WTC11 (cell line): ENCODE results near the gene TBL1XR1. TPM values are rescaled to one million over a fixed set of nuclear protein-coding genes. Genes with fewer than 3 reads are reported as not detected.

Experiments used
- ATAC-seq: fragments of 200-7000 bp; cut with Tn5 transposase; 2 replicates; pipeline ENCODE4 v1.10.0; 2021; ENCODE audit warnings: mild to moderate bottlenecking, moderate library complexity
- CTCF ChIA-PET: fragments of 300-600 bp; sonication (Branson Sonifier 250); formaldehyde crosslinking; loops from one replicate; lab custom pipeline; 2021; ENCODE audit warnings: antibody characterized with exemption; lab: Charles Lee
- POLR2A ChIA-PET: fragments of 350-600 bp; sonication (Branson Sonifier 250); formaldehyde crosslinking; loops from one replicate; lab custom pipeline; 2021; ENCODE audit warnings: antibody characterized with exemption; lab: Charles Lee
- DNase-seq: peaks from one replicate; pipeline ENCODE4 v3.0.0; 2021; ENCODE audit warnings: low spot score
- H3K27ac Mint-ChIP-seq: 2 replicates; pipeline ENCODE4 v1.8.0; 2021; ENCODE audit warnings: mixed read lengths
- H3K27me3 Mint-ChIP-seq: 2 replicates; pipeline ENCODE4 v1.8.0; 2021; ENCODE audit warnings: low read depth, mild to moderate bottlenecking, moderate library complexity, mixed read lengths
- H3K36me3 Mint-ChIP-seq: 2 replicates; pipeline ENCODE4 v1.8.0; 2021; ENCODE audit warnings: mixed read lengths
- H3K4me1 Mint-ChIP-seq: 2 replicates; pipeline ENCODE4 v1.8.0; 2022; ENCODE audit warnings: mixed read lengths
- H3K4me3 Mint-ChIP-seq: 2 replicates; pipeline ENCODE4 v1.8.0; 2021; ENCODE audit warnings: mild to moderate bottlenecking, moderate library complexity, mixed read lengths
- H3K9me3 Mint-ChIP-seq: 2 replicates; pipeline ENCODE4 v1.8.0; 2021; ENCODE audit warnings: mixed read lengths
- ATF3 ChIP-seq: sonication (generic); formaldehyde crosslinking; conservative IDR thresholded peaks from 2 replicates; pipeline ENCODE4 v1.8.1; 2022; ENCODE audit warnings: mild to moderate bottlenecking, missing genetic modification reagents
- ETV6 ChIP-seq: sonication (generic); formaldehyde crosslinking; IDR thresholded peaks from 2 replicates; pipeline ENCODE4 v1.8.1; 2022; ENCODE audit warnings: mild to moderate bottlenecking, missing genetic modification reagents
- FOXP4 ChIP-seq: sonication (generic); formaldehyde crosslinking; IDR thresholded peaks from 2 replicates; pipeline ENCODE4 v1.8.0; 2022; ENCODE audit warnings: mild to moderate bottlenecking, missing genetic modification reagents
- MXD4 ChIP-seq: fragments of 250-450 bp; sonication (Bioruptor Pico); IDR thresholded peaks from 2 replicates; pipeline ENCODE4 v1.8.0; 2021; ENCODE audit warnings: mild to moderate bottlenecking, moderate library complexity, borderline replicate concordance
- NFYB ChIP-seq: sonication (generic); formaldehyde crosslinking; conservative IDR thresholded peaks from 2 replicates; pipeline ENCODE4 v1.8.0; 2022; ENCODE audit warnings: low read depth, missing genetic modification reagents
- OVOL2 ChIP-seq: fragments of 250-450 bp; sonication (Bioruptor Pico); IDR thresholded peaks from 2 replicates; pipeline ENCODE4 v1.9.0; 2021; ENCODE audit warnings: mild to moderate bottlenecking, borderline replicate concordance
- PRDM15 ChIP-seq: sonication (generic); formaldehyde crosslinking; IDR thresholded peaks from 2 replicates; pipeline ENCODE4 v1.8.0; 2022; ENCODE audit warnings: missing genetic modification reagents
- ZBTB21 ChIP-seq: sonication (generic); formaldehyde crosslinking; IDR thresholded peaks from 2 replicates; pipeline ENCODE4 v1.8.1; 2023; ENCODE audit warnings: mild to moderate bottlenecking, missing genetic modification reagents, borderline replicate concordance
- ZNF425 ChIP-seq: fragments of 250-450 bp; sonication (Bioruptor Pico); conservative IDR thresholded peaks from 2 replicates; pipeline ENCODE4 v1.9.0; 2021; ENCODE audit warnings: mild to moderate bottlenecking
- total RNA-seq: library from RNA; stranded (reverse); gene quantifications from 3 replicates; pipeline ENCODE4 v1.2.3, GENCODE V29; 2021
- TF ChIP-seq, protein P1 (sequence below): sonication (generic); formaldehyde crosslinking; IDR thresholded peaks from 2 replicates; pipeline ENCODE4 v1.8.1; 2022; ENCODE audit warnings: mild to moderate bottlenecking, missing genetic modification reagents, moderate library complexity, borderline replicate concordance
- TF ChIP-seq, protein P2 (sequence below): sonication (generic); formaldehyde crosslinking; IDR thresholded peaks from 2 replicates; pipeline ENCODE4 v1.8.1; 2022; ENCODE audit warnings: missing genetic modification reagents, borderline replicate concordance
- TF ChIP-seq, protein P3 (sequence below): sonication (generic); formaldehyde crosslinking; IDR thresholded peaks from 2 replicates; pipeline ENCODE4 v1.8.0; 2022; ENCODE audit warnings: mild to moderate bottlenecking, missing genetic modification reagents
- TF ChIP-seq, protein P4 (sequence below): sonication (generic); formaldehyde crosslinking; conservative IDR thresholded peaks from 2 replicates; pipeline ENCODE4 v1.8.1; 2023; ENCODE audit warnings: mild to moderate bottlenecking, low read depth, missing genetic modification reagents, moderate library complexity

The TBL1XR1 gene
- total RNA-seq, 1 experiment from 2014 or later = 148 TPM

- no peak for TF ChIP-seq ZNF425 (CRISPR knock-in tag)
- no peak for TF ChIP-seq ZBTB21 (CRISPR knock-in tag)
These were observed 23.1 kb upstream of the TBL1XR1 start (continued) for GRCh38 chr3:177220136-177220974.

DNA sequence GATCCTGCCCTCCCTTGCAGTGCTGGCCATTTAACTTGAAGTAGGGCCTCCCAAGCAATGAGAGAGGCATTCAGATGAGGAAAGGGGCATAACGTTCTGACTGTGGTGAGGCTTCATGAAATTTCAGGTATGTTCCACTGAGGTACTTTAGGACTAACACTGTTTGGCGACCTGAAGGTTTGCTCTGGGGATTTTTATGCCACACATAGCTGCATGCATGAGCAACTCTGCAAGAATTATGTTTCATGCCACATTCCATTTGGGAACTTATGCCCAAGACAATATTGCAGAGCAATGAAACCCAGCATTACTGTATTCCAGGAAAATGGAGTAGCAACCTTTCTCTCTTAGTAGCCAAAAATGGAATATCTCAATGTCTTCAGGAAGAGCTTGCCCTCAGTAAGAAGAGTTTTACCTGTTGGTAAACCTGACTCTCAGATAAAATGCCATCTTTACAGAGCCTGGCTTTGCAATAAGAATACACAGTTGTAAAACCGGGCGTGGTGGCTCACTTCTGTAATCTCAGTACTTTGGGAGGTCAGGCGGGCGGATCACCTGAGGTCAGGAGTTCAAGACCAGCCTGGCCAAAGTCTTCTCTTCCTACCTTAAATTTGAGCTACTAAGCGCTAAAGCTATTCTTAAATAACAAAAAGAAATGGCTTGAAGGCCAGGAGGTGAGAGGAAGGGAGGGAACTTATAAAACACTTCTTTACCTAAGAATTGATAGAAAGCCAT, 16.7 kb upstream of the TBL1XR1 start:
- Mint-ChIP-seq H3K36me3 (no peaks in the 10 kb centered on the region), H3K4me1 (peaks cover 18% of the 10 kb centered on the region), H3K27me3 (no peaks in the 10 kb centered on the region), H3K4me3 (no peak overlapping the region), H3K27ac (no peak overlapping the region), H3K9me3 (peaks cover 3% of the 10 kb centered on the region; the same call in 1 of the 2 replicates)
- TF ChIP-seq, protein P1, sequence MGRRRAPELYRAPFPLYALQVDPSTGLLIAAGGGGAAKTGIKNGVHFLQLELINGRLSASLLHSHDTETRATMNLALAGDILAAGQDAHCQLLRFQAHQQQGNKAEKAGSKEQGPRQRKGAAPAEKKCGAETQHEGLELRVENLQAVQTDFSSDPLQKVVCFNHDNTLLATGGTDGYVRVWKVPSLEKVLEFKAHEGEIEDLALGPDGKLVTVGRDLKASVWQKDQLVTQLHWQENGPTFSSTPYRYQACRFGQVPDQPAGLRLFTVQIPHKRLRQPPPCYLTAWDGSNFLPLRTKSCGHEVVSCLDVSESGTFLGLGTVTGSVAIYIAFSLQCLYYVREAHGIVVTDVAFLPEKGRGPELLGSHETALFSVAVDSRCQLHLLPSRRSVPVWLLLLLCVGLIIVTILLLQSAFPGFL (CRISPR knock-in tag) = no peak
- TF ChIP-seq NFYB (CRISPR knock-in tag) = no peak
- TF ChIP-seq OVOL2 (CRISPR knock-in tag) = no peak
- no peak for TF ChIP-seq MXD4 (CRISPR knock-in tag)
- no peak for TF ChIP-seq PRDM15 (CRISPR knock-in tag)
- no peak for TF ChIP-seq ETV6
- TF ChIP-seq, protein P2, sequence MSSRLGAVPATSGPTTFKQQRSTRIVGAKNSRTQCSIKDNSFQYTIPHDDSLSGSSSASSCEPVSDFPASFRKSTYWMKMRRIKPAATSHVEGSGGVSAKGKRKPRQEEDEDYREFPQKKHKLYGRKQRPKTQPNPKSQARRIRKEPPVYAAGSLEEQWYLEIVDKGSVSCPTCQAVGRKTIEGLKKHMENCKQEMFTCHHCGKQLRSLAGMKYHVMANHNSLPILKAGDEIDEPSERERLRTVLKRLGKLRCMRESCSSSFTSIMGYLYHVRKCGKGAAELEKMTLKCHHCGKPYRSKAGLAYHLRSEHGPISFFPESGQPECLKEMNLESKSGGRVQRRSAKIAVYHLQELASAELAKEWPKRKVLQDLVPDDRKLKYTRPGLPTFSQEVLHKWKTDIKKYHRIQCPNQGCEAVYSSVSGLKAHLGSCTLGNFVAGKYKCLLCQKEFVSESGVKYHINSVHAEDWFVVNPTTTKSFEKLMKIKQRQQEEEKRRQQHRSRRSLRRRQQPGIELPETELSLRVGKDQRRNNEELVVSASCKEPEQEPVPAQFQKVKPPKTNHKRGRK (CRISPR knock-in tag) = no peak
- TF ChIP-seq, protein P3, sequence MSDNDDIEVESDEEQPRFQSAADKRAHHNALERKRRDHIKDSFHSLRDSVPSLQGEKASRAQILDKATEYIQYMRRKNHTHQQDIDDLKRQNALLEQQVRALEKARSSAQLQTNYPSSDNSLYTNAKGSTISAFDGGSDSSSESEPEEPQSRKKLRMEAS (CRISPR knock-in tag) = no peak
- TF ChIP-seq, protein P4, sequence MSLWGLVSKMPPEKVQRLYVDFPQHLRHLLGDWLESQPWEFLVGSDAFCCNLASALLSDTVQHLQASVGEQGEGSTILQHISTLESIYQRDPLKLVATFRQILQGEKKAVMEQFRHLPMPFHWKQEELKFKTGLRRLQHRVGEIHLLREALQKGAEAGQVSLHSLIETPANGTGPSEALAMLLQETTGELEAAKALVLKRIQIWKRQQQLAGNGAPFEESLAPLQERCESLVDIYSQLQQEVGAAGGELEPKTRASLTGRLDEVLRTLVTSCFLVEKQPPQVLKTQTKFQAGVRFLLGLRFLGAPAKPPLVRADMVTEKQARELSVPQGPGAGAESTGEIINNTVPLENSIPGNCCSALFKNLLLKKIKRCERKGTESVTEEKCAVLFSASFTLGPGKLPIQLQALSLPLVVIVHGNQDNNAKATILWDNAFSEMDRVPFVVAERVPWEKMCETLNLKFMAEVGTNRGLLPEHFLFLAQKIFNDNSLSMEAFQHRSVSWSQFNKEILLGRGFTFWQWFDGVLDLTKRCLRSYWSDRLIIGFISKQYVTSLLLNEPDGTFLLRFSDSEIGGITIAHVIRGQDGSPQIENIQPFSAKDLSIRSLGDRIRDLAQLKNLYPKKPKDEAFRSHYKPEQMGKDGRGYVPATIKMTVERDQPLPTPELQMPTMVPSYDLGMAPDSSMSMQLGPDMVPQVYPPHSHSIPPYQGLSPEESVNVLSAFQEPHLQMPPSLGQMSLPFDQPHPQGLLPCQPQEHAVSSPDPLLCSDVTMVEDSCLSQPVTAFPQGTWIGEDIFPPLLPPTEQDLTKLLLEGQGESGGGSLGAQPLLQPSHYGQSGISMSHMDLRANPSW = no peak
- TF ChIP-seq ATF3 (CRISPR knock-in tag) = no peak
- no peak for TF ChIP-seq FOXP4
- no peak for DNase-seq
- ChIA-PET CTCF (no interaction called here), POLR2A (no interaction called here)
- peak; percentile 34; the same call in 1 of the 2 replicates for ATAC-seq
